Fibroblast of lung (primary cell): ENCODE data around the gene PARS2. TPM values are rescaled to one million over a fixed set of nuclear protein-coding genes. Genes with fewer than 3 reads are reported as not detected.

ENCODE experiments used
- DNase-seq, 2 donors: peaks; one replicate each; pipeline versions ENCODE4 v3.0.0 to v3.0.0-alpha.2; 2010; ENCODE audit warnings: low read depth in 2 of 2
- H2AFZ ChIP-seq: 2 replicates; pipeline ENCODE4 v1.5.1; 2012; ENCODE audit warnings: low read length, control low read depth, inconsistent platforms
- H3K27ac ChIP-seq: 2 replicates; pipeline ENCODE4 v1.5.1; 2011; ENCODE audit warnings: low read length, control low read depth; ENCODE audit not compliant: insufficient read depth
- H3K27me3 ChIP-seq: 2 replicates; pipeline ENCODE4 v1.5.1; 2011; ENCODE audit warnings: mild to moderate bottlenecking, low read length; ENCODE audit not compliant: control insufficient read depth, insufficient read depth
- H3K36me3 ChIP-seq: 2 replicates; pipeline ENCODE4 v1.5.1; 2011; ENCODE audit warnings: low read length; ENCODE audit not compliant: control insufficient read depth, insufficient read depth
- H3K4me1 ChIP-seq: 2 replicates; pipeline ENCODE4 v1.5.1; 2011; ENCODE audit warnings: low read length; ENCODE audit not compliant: control insufficient read depth, insufficient read depth; ENCODE audit errors: extremely low read depth
- H3K4me2 ChIP-seq: 2 replicates; pipeline ENCODE4 v1.5.1; 2011; ENCODE audit warnings: low read length, control low read depth; ENCODE audit not compliant: insufficient read depth; ENCODE audit errors: extremely low read depth
- H3K4me3 ChIP-seq, 4 experiments: fragments of 200-600 bp in 1 of 4; sonication (generic) in 1 of 4; replicated peaks in 1 of 4; 2 replicates each; pipeline ENCODE4 v1.5.1; 2011 to 2016; ENCODE audit warnings: low read length in 4 of 4, low read depth in 3 of 4, mild to moderate bottlenecking in 3 of 4, control low read depth in 2 of 4, inconsistent platforms in 1 of 4, mixed read lengths in 1 of 4; ENCODE audit not compliant: insufficient read depth in 1 of 4; ENCODE audit errors: control extremely low read depth in 1 of 4
- H3K79me2 ChIP-seq: 2 replicates; pipeline ENCODE4 v1.5.1; 2012; ENCODE audit warnings: mild to moderate bottlenecking, low read length, inconsistent platforms; ENCODE audit not compliant: control insufficient read depth, insufficient read depth
- H3K9ac ChIP-seq: 2 replicates; pipeline ENCODE4 v1.5.1; 2011; ENCODE audit warnings: mild to moderate bottlenecking, low read length, control low read depth; ENCODE audit not compliant: insufficient read depth
- H3K9me3 ChIP-seq: 2 replicates; pipeline ENCODE4 v1.5.1; 2012; ENCODE audit warnings: low read depth, low read length; ENCODE audit not compliant: control insufficient read depth, insufficient read depth
- H4K20me1 ChIP-seq: 2 replicates; pipeline ENCODE4 v1.5.1; 2011; ENCODE audit warnings: low read length; ENCODE audit not compliant: control insufficient read depth, insufficient read depth; ENCODE audit errors: extremely low read depth
- CTCF ChIP-seq, 2 donors: IDR thresholded peaks in 1 of 2; conservative IDR thresholded peaks in 1 of 2; 1 replicate in 1 of 2; 2 replicates in 1 of 2; pipeline ENCODE4 v1.5.1; 2011 to 2012; ENCODE audit warnings: low read length in 2 of 2, control low read depth in 1 of 2, inconsistent platforms in 1 of 2, low read depth in 1 of 2, mild to moderate bottlenecking in 1 of 2
- EZH2 ChIP-seq: IDR thresholded peaks from 2 replicates; pipeline ENCODE4 v1.5.1; 2012; ENCODE audit warnings: low read length, control low read depth, mild to moderate bottlenecking; ENCODE audit errors: missing control alignments
- polyA plus RNA-seq, 2 donors: library from polyadenylated mRNA; depleted of rRNA in 1 of 2; stranded (reverse) in 1 of 2; unstranded in 1 of 2; fragments of >200 nt; gene quantifications; 2 replicates each; pipeline ENCODE4 v1.2.1, GENCODE V29; 2011 to 2012; ENCODE audit warnings: missing spikeins in 1 of 2
- total RNA-seq: library from RNA; depleted of rRNA; stranded (reverse); fragments of >200 nt; gene quantifications from 2 replicates; pipeline ENCODE4 v1.2.1, GENCODE V29; 2014

PARS2 gene
- total and polyA plus RNA-seq, 2 donors (not counting 1 experiment from before 2014, with no cell fraction given): 3.4 to 5.4 TPM

DNA sequence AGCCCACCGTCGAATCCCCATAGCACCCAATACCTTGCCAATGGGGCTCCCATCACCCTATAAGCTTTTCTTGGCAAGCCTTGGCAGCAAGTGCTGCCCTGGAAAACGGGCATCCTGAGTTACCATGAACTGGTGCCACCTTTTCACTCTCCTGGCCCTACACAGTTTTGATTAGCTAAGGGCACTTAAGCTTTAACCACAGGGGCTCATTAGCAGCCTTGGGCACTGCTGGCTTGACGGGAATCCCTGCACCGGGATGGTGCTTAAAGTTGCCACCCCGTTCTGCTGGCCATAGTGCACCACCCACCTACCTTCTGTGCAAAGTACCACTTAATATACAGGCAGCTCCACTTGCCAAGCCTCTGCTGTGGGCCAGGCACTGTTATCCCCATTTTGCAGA is 13.7 kb downstream of the PARS2 start:
- Histone ChIP-seq H3K9ac (no peak overlapping the region), H3K4me2 (no peak overlapping the region), H3K79me2 (no peaks in the 10 kb centered on the region), H3K27ac (no peak overlapping the region), H4K20me1 (no peaks in the 10 kb centered on the region), H3K4me3 (no peak overlapping the region), H3K4me1 (no peaks in the 10 kb centered on the region), H3K36me3 (no peaks in the 10 kb centered on the region), H2AFZ (no peak overlapping the region), H3K27me3 (peaks cover 2% of the 10 kb centered on the region), H3K9me3 (no peaks in the 10 kb centered on the region)
- no peak for DNase-seq
- TF ChIP-seq CTCF (conservative IDR thresholded peaks at IDR 0.05 in 1 of 2, IDR thresholded peaks at IDR 0.05 in 1 of 2; ENCODE audit: low read depth in 1 of 2, low read length in 2 of 2): no peak
- no peak for TF ChIP-seq EZH2

- H3K9me3 ChIP-seq: no peaks in the 10 kb centered on the region
- no peak overlapping the region for H2AFZ ChIP-seq
- H3K27me3 ChIP-seq: peaks cover 2% of the 10 kb centered on the region
- DNase-seq: no peak
- no peak overlapping the region for H3K27ac ChIP-seq
- H3K4me3 ChIP-seq: no peak overlapping the region
- no peaks in the 10 kb centered on the region for H4K20me1 ChIP-seq
- TF ChIP-seq CTCF (conservative IDR thresholded peaks at IDR 0.05 in 1 of 2, IDR thresholded peaks at IDR 0.05 in 1 of 2; ENCODE audit: low read depth in 1 of 2, low read length in 2 of 2) (no peak), EZH2 (no peak)
- no peaks in the 10 kb centered on the region for H3K79me2 ChIP-seq
- H3K9ac ChIP-seq: no peak overlapping the region
- H3K4me1 ChIP-seq: no peaks in the 10 kb centered on the region
- peaks cover 4% of the 10 kb centered on the region for H3K36me3 ChIP-seq
- H3K4me2 ChIP-seq: no peak overlapping the region
These were observed 16.1 kb downstream of the PARS2 start for GRCh38 chr1:54748094-54748835.

GRCh38 chr1:54745864-54746263 is 18.5 kb downstream of the PARS2 start:
- TF ChIP-seq EZH2 (no peak), CTCF (conservative IDR thresholded peaks at IDR 0.05 in 1 of 2, IDR thresholded peaks at IDR 0.05 in 1 of 2; ENCODE audit: low read depth in 1 of 2, low read length in 2 of 2) (no peak)

More at GRCh38 chr1:54745864-54746263, 18.5 kb downstream of the PARS2 start:
- Histone ChIP-seq H3K27ac (no peak overlapping the region), H4K20me1 (no peaks in the 10 kb centered on the region), H3K27me3 (peaks cover 2% of the 10 kb centered on the region), H2AFZ (no peak overlapping the region), H3K4me2 (no peak overlapping the region), H3K4me1 (no peaks in the 10 kb centered on the region), H3K79me2 (no peaks in the 10 kb centered on the region), H3K4me3 (no peak overlapping the region), H3K9ac (no peak overlapping the region), H3K36me3 (peaks cover 6% of the 10 kb centered on the region), H3K9me3 (no peaks in the 10 kb centered on the region)
- DNase-seq: no peak
